ENCODE data around the gene MTSS2.
"Not testable (repeated sequence)": the region's sequence is repeated elsewhere in the genome, so short reads cannot be mapped to it uniquely, and the experiment has no call there.

Gene MTSS2

GRCh38 chr16:70644763-70645597, 40.9 kb downstream of the MTSS2 start:
- TF ChIP-seq, protein P1, sequence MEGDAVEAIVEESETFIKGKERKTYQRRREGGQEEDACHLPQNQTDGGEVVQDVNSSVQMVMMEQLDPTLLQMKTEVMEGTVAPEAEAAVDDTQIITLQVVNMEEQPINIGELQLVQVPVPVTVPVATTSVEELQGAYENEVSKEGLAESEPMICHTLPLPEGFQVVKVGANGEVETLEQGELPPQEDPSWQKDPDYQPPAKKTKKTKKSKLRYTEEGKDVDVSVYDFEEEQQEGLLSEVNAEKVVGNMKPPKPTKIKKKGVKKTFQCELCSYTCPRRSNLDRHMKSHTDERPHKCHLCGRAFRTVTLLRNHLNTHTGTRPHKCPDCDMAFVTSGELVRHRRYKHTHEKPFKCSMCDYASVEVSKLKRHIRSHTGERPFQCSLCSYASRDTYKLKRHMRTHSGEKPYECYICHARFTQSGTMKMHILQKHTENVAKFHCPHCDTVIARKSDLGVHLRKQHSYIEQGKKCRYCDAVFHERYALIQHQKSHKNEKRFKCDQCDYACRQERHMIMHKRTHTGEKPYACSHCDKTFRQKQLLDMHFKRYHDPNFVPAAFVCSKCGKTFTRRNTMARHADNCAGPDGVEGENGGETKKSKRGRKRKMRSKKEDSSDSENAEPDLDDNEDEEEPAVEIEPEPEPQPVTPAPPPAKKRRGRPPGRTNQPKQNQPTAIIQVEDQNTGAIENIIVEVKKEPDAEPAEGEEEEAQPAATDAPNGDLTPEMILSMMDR (IDR thresholded peaks at IDR 0.05; ENCODE audit: control insufficient read depth, extremely low read depth, insufficient read depth), result no peak
- no peak for DNase-seq (ENCODE audit: low read depth)
- no peak overlapping the region for H3K4me3 ChIP-seq (ENCODE audit: low read depth, low read length)

- H3K4me3 ChIP-seq (ENCODE audit: low read depth, low read length); DNase-seq (ENCODE audit: low read depth): not testable (repeated sequence)
These were observed 42.6 kb downstream of the MTSS2 start for GRCh38 chr16:70643264-70643663.

GRCh38 chr16:70642633-70643032, 43.2 kb downstream of the MTSS2 start:
- H3K4me3 ChIP-seq (ENCODE audit: low read depth, low read length), result no peak overlapping the region
- TF ChIP-seq, protein P1 (IDR thresholded peaks at IDR 0.05; ENCODE audit: control insufficient read depth, extremely low read depth, insufficient read depth), result no peak
- no peak for DNase-seq (ENCODE audit: low read depth)

DNA sequence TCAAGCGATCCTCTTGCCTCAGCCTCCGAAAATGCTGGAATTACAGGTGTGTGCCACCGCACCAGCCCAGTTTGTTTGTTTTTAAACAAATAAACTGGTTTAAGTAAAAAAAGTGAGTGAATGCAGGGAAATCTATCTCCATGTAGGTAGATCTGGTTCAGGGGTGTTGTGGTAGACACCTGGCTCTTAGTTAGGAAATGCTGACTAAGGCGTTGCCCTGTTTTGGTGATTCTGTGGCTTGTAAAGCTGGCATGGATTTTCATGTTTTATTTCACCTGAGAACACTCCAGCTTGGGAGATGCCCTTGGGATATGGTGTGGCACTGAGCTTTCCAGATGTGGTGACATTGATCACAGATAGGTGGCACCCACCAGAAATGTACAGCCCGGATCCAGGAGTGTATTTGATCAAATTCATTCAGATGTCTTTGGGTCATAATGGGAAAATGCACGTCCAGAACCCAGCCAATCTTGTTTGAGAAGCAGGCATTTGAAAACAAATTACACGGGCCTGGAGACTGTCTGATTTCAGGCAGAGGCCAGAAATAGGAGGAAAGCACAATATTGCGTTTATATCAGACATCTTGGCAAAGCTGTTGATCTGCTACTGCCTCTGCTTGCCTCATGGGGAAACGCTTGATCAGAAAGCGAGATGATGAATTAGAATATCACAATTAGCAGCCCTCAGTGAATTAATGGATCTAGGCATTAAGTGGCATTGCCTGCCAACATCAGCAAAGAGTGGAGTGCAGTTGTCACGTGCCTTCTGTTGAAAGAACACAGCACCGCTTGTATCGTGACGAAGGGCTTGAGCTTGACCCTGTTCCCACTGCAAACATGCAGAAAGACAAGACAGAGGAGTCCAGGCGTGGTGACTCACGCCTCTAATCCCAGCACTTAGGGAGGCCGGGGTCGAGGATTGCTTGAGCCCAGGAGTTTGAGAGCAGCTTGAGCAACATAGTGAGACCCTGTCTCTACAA, 46.8 kb downstream of the MTSS2 start:
- no peak for DNase-seq (ENCODE audit: low read depth)
- TF ChIP-seq, protein P1 (IDR thresholded peaks at IDR 0.05; ENCODE audit: control insufficient read depth, extremely low read depth, insufficient read depth), result no peak
- H3K4me3 ChIP-seq (ENCODE audit: low read depth, low read length), result no peak overlapping the region

Data from LNCaP clone FGC (cell line).